HG02884 (cell line): ENCODE data around the gene C16orf90.
"Not testable (repeated sequence)": the region's sequence is repeated elsewhere in the genome, so short reads cannot be mapped to it uniquely, and the experiment has no call there.

Experiments used
- ATAC-seq: cut with Tn5 transposase; IDR thresholded peaks from one replicate; pipeline ENCODE4 v1.9.1; 2021; ENCODE audit warnings: mild to moderate bottlenecking, moderate library complexity; ENCODE audit not compliant: unreplicated experiment

Gene C16orf90, protein sequence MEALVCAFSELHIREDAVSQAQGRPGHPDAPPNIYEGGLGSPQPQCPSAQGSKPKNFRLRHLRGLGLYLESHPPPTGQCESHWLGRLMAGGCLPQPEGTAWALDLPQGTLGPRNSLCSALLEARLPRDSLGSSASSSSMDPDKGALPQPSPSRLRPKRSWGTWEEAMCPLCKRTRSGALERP

DNA sequence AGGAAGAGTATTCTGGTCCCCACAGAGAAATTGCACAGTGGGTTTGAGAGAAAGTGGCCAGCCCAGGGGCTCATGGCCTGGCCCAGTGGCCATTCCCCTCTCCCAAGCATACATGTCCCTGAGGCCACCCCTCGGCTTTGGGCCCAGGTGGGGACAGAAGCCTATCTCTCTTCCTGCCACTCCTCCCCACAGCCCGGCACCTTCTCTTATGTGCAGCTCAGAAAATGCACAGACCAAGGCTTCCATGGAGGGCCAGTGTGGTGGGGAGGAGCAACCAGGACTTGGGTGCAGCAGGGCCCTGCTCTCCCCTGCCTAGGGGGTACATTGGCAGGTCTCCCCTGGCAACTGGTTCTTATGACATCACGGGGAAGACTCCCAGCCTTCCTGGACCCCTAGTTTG lies at the start of gene C16orf90:
Gene C16orf90, minus strand, starts transcription at position 314 of the 400 bp plus-strand sequence. Its CDS starts 68 bp downstream, at position 246.
- no peak for ATAC-seq

DNA sequence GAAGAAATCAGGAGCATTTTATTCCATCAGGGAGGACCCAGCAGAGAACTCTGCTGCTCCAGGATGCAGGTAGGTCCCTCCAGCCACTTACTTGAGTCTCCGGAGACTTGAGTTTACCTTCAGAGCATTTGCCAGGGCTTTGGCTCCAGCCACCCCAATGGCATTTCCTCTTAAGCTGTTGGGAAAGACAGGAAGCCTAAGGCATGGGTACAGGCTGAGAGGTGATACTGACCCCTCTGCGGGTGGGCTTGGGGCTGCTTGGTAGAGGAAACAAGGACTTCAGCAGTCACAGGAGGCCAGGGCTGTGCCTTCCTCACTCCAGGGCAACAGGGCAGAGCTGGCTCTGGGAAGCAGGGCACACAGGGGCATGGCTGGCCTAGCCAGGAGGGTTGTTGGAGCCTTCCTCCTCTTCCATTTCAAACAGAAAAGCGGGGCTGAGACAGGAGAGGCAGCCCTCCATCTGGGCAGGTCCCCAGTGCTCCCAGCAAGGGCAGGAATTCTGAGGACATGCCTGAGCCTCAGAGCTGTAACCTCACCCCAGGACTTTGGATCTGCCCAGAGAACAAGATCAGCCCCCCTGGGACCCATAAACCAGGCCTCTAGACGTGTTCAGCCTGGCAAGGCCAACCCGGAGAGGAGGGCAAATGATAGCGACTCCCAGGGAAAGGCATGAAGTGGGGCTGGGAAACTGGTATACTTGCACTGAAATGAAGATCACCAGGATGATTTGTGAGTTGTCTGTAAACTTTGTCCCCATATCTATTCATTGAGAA lies 47.5 kb upstream of the C16orf90 start:
- no peak for ATAC-seq

DNA sequence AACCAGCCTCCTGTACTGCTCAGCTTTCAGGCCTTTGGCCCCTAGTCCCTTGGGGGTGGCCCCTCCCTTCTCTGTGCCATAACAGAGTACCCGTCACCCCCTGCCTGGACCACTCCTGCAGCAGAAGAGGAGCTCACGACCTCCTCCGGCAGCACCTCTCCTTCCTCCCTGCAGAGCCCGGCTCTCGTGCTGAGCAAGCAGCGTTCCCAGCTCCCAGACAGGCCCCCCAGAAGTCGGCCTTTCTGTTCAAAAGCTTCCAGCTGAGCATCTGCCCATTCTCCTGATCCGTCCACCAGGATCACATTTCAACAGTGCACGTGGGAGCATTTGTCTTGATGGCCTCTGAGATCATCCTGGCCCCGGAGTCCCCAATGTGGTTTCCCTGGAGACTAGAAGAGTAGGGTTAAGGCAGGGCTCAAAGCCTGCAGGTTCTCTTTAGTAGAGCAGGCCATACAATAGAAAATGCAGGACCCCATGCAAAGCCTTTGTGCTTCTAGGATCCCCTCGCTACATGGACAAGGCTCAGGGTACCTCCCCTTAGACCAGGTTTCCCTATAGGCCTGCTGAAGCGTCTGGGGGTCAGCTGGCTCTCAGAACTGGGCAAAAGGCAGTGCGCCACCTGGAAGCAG lies 46.4 kb upstream of the C16orf90 start:
- no peak for ATAC-seq

DNA sequence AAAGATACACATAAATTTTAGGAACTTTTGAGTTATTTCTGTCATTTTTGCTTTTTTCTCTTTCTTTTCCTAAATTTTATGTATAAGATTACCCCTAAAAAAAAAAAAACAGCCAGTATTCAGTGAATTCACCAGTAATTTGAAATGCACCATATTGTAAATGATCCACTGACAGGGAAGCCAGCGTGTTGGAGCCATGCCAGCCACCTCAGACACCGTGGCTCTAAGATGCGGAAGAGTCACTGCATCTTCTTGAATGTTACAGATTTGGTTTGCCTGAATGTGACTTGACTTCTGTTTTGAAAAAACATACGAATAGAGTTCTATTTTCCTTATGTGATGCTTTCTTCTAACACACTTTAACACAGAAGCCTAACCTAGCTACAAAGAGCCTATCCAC lies 42.9 kb upstream of the C16orf90 start:
- no peak for ATAC-seq

DNA sequence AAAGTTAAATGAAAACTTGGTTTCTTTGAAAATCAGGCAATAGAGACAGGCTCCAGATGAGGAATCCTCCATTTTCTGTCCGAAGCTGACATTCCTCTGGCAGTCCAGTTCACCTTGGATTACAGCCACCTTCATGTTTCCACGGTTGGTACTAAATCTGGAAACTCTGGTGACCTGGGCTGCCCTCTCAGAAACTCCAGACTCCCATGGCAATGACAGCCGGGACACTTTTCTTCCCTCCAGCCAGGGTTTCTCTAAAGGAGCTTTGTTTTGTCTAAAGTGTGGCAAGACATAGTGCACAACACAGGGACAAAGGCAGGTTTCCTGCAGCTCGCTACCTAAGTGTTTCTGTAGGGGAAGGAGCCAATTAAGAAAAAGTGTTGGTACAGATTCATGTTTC lies 41.6 kb upstream of the C16orf90 start:
- ATAC-seq, result no peak

DNA sequence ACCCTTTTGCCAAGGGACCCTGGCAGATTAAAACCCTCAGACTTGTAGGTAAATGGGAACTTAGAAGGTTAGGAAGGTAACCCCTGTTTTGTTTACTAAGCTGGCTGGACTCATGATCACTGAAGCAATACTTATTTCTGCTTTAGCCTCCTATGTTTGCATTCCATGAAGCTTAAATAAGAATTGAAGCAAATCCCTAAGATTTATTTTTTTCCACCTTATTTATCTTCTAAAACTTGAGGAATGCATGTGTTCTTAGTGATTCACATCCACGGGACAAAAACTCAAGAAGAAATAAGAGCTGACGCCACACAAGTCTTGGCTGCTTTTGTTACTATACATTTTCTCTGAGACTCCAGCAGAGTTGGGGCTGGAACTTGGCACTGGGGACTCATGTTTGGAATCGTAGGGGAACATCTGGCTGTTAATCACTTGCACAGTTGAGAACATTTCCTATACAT lies 41.0 kb upstream of the C16orf90 start:
- no peak for ATAC-seq

DNA sequence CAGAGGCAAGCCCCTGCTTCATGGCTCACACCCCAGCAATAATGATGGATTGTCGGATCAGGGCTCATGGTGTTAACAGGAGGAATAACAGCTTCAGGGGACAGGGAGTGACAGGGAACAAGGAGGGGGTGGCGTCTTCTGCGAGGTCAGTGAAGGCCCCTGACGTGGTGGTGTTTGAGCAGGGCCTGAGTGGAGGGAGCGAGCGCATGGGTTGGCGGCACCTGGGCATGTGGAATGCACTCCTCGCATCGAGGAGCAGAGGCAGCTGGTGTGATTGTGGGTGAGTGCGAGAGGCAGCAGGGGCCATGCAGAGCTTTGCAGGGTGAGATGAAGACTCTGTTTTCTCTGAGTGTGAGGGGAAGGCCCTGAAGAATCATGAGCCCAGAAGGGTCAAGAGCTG lies 38.8 kb upstream of the C16orf90 start:
- no peak for ATAC-seq

DNA sequence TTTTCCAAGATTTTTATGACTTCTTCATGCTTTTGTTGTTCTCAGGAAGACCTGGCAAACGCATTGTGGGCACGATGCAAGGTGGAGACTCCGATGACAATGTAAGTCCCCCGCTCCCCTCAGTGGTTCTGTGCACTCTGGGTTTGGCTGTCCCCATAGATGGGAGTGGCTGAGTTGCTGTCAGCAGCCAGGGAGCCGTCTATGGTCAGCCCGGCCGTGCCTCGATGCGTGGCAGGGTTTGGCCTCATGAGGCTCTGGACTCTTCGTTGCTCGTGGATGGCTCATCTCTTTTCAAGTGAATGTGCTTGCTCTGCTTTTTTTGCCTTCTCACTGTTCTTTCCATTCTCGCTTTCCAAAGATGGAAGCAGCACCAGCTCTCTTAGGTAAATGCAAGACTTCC lies 37.5 kb upstream of the C16orf90 start:
- no peak for ATAC-seq

DNA sequence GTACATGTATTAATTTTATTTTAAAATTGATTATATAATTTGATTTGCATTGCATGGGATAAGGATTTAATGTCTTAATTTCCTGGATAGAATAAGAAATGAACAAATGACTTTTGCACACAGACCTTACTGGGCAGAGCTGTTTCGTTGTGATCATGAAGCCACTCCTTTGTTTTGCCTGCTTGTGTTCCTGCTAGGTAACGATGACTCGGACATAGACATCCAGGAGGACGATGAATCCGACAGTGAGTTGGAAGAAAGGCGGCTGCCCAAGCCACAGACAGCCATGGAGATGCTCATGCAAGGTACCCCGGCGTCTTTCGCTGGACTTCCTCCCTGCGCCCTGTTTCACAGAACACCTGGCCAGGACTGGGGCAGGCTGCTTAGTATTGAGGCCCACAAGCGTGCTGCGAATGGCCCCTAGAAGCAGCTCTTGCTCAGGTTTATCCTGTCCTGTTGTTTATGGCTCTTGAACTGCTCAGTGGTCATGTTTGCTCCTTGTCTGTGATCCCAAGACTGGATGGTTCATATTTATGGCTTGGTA lies 35.2 kb upstream of the C16orf90 start:
- no peak for ATAC-seq

DNA sequence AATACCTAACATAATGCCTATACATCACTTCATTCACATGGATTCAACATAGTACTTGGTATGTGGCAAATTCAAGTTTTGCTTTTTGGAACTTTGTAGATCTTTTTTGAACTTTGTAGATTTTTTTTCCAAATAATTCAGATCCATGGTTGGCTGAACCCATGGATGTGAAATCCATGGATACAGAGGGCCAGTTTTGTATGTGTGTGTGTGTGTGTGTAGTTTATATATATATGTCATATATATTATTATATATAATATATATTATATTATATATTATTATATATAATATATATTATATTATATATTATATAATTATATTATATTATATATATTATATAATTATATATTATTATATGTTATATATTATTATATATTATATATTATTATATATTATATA lies 33.9 kb upstream of the C16orf90 start:
- no peak for ATAC-seq

DNA sequence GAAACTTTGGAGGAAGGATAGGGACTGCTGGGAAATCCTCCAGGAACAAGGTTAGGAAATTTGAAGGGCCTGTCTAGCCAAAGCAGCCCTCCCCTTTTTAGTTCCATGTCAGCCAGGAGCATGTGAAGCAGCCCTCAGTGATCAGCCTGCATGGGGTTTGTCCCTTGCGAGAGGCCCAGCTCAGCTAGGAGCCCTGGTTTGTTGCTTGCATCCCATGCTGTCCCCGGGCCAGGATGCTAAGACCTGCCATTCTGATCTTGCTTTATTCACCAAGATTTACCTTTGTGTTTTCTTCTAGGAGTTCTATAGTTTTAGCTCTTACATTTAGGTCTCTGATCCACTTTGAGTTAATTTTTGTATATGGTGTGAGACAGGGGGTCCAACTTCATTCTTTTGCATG lies 33.1 kb upstream of the C16orf90 start:
- no peak for ATAC-seq

DNA sequence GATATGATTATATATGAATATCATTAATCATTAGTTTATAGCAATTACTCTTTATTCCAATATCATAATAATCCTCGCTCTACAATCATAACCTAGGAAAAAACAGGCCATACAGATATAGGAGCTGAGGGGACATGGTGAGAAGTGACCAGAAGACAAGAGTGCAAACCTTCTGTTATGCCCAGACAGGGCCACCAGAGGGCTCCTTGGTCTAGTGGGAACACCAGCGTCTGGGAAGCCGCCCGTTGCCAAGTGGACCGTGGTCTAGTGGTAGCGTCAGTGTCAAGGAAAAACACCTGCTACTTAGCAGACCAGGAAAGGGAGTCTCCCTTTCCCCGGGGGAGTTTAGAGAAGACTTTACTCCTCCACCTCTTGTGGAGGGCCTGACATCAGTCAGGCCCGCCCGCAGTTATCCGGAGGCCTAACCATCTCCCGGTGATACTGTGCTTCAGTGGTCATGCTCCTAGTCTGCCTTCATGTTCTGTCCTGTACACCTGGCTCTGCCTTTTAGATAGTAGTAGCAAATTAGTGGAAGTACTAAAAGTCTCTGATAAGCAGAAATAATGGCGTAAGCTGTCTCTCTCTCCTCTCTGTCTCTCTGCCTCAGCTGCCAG lies 32.0 kb upstream of the C16orf90 start:
- ATAC-seq, result not testable (repeated sequence)

DNA sequence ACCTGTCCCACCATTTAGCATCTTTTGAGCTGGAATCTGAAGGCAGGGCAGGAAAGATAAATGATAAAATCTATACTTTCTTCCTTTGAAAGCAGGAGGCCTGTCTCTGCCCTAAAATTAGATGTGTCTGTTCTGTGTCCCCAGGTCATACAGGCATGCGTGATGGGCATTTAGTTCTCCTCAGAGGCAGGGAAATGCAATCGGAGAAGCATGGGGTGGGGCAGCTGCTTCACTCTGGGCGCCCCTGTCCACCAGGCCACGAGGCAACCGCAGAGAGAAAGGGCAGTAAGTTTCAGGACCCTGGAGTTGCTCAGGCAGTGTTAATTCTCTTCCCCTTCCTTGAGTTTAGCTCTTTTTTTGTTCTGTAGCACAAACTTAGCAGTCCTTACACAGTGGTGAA lies 30.7 kb upstream of the C16orf90 start:
- ATAC-seq, result no peak

DNA sequence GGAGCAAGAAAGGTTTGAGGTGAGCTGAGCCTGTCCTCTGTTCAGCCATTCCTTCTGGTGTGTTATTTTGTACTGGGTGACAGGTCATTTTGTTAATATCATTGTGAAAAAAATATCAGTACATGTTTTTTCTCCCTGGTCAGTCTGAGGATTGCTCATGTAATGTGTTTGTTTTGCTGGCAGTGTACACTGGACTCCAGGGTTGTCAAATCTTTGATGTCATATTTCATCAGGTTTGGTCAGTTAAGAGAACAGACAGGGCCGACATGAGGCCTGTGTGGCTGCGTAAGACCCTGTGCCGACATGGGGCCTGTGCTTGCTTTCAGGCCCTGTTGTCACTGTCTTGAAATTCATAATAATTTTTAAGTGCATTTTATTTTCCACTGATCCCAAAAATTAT lies 28.0 kb upstream of the C16orf90 start:
- no peak for ATAC-seq

DNA sequence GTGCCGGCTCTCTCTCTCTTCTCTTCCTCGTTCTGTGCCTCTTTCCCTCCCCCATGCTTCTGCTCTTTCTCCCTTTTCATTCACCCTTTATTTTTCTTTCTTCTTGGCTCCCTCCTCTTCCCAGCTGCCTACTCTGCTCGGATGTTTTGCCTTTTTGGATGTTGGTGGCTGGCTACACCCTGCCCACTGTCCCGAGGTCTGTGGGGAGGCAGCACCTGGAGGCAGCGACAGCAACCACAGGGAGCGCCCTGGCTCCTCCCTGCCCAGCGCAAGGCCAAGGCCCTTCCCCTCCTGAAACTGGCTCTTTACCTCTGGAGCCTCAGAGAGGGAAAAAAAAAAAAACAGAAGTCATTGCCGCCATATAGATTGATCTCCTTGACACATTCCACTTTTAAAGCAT lies 25.6 kb upstream of the C16orf90 start:
- no peak for ATAC-seq

DNA sequence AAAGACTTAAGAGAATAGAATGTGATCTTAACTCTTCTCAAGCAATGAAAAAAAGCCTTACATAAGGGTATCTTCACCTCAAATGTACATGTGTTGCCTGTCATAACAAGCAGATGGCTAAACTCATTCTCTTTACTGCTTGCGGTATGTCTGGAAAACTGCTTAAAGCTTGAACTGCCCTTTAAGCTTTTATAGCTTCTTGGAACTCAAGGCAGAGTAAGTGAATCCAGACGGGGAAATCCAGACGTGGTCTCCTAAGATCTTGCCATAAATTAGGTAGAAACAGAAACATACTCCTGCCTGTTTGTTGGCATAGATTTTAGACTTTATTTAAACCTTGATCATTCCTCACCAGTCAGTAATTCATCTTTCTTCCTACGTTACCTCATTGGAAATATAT lies 25.1 kb upstream of the C16orf90 start:
- no peak for ATAC-seq

DNA sequence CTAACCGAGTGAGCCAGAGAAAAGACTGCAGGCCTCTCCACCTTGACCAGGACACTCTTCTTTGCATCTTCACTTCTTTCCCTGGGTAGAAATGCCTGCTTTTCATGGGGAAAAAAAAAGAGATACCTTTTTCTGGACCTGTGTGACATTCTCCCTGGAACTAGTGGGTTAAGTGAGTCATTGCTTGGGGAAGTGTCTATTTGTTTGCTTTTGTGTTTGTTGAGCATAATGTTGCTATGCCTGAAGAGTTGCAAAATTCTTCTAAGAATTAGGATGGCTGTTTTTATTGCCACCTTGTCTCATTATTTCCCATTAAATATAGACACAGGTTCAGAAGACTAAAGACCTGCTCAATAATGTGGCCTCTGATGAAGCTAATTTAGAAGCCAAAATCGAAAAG lies 24.3 kb upstream of the C16orf90 start:
- ATAC-seq, result no peak

DNA sequence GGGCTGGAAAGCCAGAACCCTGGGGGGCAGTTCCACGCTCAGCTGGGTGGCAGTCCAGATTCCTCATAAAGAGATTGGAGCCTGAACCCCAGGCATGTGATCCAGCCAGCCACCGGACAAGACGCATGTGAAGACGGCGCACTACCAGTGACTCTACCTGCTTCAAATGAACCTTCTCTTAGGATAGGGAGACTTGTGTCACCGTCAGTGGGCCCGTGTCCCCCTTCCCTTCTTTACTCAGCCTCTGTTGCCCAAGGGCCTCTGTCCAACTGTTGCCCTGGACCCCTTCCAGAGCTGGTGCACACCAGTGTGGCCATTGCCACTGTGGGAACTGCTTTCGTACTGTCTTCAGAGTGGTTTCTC lies 23.7 kb upstream of the C16orf90 start:
- ATAC-seq, result no peak

DNA sequence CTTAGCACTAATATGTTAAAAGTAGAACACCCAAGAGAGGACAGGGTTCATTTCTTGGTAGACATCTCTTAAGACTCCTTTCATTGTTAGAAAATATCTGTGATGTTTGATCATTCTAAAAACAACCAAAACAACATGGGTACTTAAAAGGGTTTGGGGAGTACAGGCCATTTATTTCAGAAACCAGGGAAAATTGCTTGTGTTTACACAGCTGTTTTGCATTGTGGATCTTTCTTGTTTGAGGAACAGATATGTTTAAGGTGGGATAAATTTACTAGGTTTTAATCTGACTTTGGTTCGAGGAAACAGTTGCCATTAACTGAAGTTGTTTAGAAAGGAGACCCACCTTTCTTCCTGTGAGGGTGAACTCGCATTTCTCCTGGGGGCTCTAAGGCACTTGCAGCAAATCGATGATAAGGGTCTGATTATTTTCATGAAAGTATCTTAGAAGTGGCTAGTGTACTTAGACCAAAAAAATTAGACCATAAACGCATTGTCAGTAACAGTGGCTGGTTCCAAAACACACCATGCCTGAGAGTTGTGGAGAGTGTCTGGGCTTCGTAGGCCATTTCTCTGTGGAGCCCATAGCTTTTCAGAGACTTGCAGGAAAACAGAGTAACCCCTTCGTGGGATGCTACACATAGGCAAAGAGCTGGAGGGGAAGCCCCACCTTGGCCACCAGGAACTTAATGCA lies 23.1 kb upstream of the C16orf90 start:
- no peak for ATAC-seq

DNA sequence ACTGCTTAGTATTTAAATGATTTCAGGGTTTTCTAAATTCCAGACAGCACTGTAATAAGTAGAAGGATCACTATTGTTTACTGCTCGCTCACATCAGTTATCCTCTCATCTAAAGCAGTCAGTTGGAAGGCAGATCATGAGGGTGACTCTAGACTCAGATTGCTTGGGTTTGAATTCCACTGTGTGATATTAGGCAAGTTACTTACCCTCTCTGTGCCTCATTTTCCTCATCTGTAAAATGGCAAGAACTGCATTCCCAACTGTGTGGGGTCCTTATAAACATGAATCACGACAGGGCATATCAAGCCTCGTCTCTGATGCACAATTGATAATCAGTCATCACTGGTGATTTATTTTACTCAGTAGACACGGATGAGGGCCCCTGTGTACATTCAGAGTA lies 20.6 kb upstream of the C16orf90 start:
- ATAC-seq, result no peak

DNA sequence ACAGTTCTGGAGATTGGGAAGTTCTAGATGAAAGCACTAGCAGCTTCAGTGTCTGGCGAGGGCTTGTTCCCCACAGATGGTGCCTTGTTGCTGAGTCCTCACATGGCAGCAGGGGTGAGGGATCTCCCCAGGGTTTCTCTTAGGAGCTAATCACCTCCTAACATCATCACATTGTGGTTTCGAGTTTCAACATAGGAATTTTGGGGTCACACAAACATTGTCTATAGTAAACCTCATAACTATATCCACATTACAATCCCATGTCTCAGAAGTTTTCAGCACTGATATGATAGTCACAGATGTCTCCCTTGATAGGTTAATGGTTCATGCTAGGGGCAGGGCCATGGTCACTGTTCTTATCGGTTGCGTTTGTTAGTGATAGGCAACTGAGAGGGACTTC lies 19.3 kb upstream of the C16orf90 start:
- ATAC-seq, result no peak
